ENCODE data around the gene PLEKHG7. TPM values are rescaled to one million over a fixed set of nuclear protein-coding genes. Genes with fewer than 3 reads are reported as not detected.

Gene PLEKHG7
- total RNA-seq, 6 experiments from 2014 or later = 0.15 to 0.49 (median 0.23) TPM

GRCh38 chr12:92796650-92797049, 93.9 kb downstream of the PLEKHG7 start:
- Histone ChIP-seq H3K36me3 (peaks cover 0 to 15% (median 6%) of the 10 kb centered on the region in 4 donors), H3K4me3 (no peak overlapping the region), H3K9me3 (no peaks in the 10 kb centered on the region), H3K4me1 (no peaks in the 10 kb centered on the region), H3K27ac (no peak overlapping the region), H3K27me3 (no peaks in the 10 kb centered on the region)
- intact Hi-C loops (cut with DNase I) = no loop called here
- ATAC-seq (no peak), DNase-seq (no peak)
- TF ChIP-seq CTCF (IDR thresholded peaks at IDR 0.05) = no peak
- no peak for TF ChIP-seq POLR2A (IDR thresholded peaks at IDR 0.05)

GRCh38 chr12:92802906-92803305, 100.1 kb downstream of the PLEKHG7 start:
- 82% methylated on average over 3 of the region's 3 CpGs for WGBS (ENCODE audit: insufficient coverage, low coverage, low lambda C conversion rate, missing lambda C conversion rate)
- Histone ChIP-seq H3K9me3 (no peaks in the 10 kb centered on the region), H3K4me3 (no peak overlapping the region), H3K27me3 (no peaks in the 10 kb centered on the region), H3K4me1 (no peaks in the 10 kb centered on the region), H3K27ac (no peak overlapping the region), H3K36me3 (peaks cover 0 to 18% (median 4%) of the 10 kb centered on the region in 4 donors)
- TF ChIP-seq CTCF (IDR thresholded peaks at IDR 0.05) = no peak
- no peak for TF ChIP-seq POLR2A (IDR thresholded peaks at IDR 0.05)
- intact Hi-C loops (cut with DNase I) = no loop called here
- DNase-seq = no peak
- ATAC-seq = no peak

- Histone ChIP-seq H3K36me3 (peaks cover 0 to 16% (median 3%) of the 10 kb centered on the region in 4 donors), H3K4me3 (no peak overlapping the region), H3K9me3 (no peaks in the 10 kb centered on the region), H3K4me1 (no peaks in the 10 kb centered on the region), H3K27me3 (no peaks in the 10 kb centered on the region), H3K27ac (no peak overlapping the region)
- TF ChIP-seq POLR2A (IDR thresholded peaks at IDR 0.05) (no peak), CTCF (IDR thresholded peaks at IDR 0.05) (no peak)
- intact Hi-C loops (cut with DNase I) = no loop called here
- no peak for ATAC-seq
- no CpG with 5 or more reads among the region's 1 CpG for WGBS (ENCODE audit: insufficient coverage, low coverage, low lambda C conversion rate, missing lambda C conversion rate)
- no peak for DNase-seq
Measured at GRCh38 chr12:92803903-92804302, 101.1 kb downstream of the PLEKHG7 start.

GRCh38 chr12:92810370-92810769, 107.6 kb downstream of the PLEKHG7 start:
- Histone ChIP-seq H3K27me3 (no peaks in the 10 kb centered on the region), H3K9me3 (no peaks in the 10 kb centered on the region), H3K36me3 (peaks cover 0 to 17% (median 3%) of the 10 kb centered on the region in 4 donors), H3K4me3 (no peak overlapping the region), H3K27ac (no peak overlapping the region), H3K4me1 (no peaks in the 10 kb centered on the region)
- no peak for ATAC-seq
- TF ChIP-seq CTCF (IDR thresholded peaks at IDR 0.05) (no peak), POLR2A (IDR thresholded peaks at IDR 0.05) (no peak)
- 88% methylated on average over 4 of the region's 4 CpGs for WGBS (ENCODE audit: insufficient coverage, low coverage, low lambda C conversion rate, missing lambda C conversion rate)
- DNase-seq = no peak
- intact Hi-C loops (cut with DNase I) = no loop called here

- no peak for DNase-seq
- WGBS (ENCODE audit: insufficient coverage, low coverage, low lambda C conversion rate, missing lambda C conversion rate) = 88% methylated on average over 2 of the region's 2 CpGs
- H3K27ac ChIP-seq = no peak overlapping the region
- no peaks in the 10 kb centered on the region for H3K27me3 ChIP-seq
- intact Hi-C loops (cut with DNase I) = no loop called here
- peaks cover 0 to 17% (median 0%) of the 10 kb centered on the region in 4 donors for H3K36me3 ChIP-seq
- ATAC-seq = no peak
- H3K9me3 ChIP-seq = no peaks in the 10 kb centered on the region
- H3K4me3 ChIP-seq = no peak overlapping the region
- H3K4me1 ChIP-seq = no peaks in the 10 kb centered on the region
- TF ChIP-seq CTCF (IDR thresholded peaks at IDR 0.05) (no peak), POLR2A (IDR thresholded peaks at IDR 0.05) (no peak)
Measured at GRCh38 chr12:92814584-92814983, 111.8 kb downstream of the PLEKHG7 start.

Data from right lobe of liver (tissue), 6 donors.